Adrenal gland (tissue), 5 donors: ENCODE results near the gene LARP1.

Experiments
- POLR2A ChIP-seq, 2 donors: fragments of 450-650 bp; IDR thresholded peaks; one replicate each; pipeline ENCODE4 v1.6.1; 2017; ENCODE audit warnings: antibody characterized with exemption in 2 of 2, mild to moderate bottlenecking in 2 of 2, moderate library complexity in 1 of 2
- TF ChIP-seq, protein P1 (sequence below), 6 experiments: fragments of 450-650 bp in 4 of 6; fragments of 200-600 bp in 2 of 6; sonication (generic) in 1 of 6; IDR thresholded peaks; 1 replicate in 5 of 6; 2 replicates in 1 of 6; pipeline versions ENCODE4 v1.5.1 to v1.8.0; 2016 to 2021; ENCODE audit warnings: antibody characterized with exemption in 6 of 6, mild to moderate bottlenecking in 2 of 6, moderate library complexity in 1 of 6
- donor health status: DM: no; HTN: no; CAD: no.

DNA sequence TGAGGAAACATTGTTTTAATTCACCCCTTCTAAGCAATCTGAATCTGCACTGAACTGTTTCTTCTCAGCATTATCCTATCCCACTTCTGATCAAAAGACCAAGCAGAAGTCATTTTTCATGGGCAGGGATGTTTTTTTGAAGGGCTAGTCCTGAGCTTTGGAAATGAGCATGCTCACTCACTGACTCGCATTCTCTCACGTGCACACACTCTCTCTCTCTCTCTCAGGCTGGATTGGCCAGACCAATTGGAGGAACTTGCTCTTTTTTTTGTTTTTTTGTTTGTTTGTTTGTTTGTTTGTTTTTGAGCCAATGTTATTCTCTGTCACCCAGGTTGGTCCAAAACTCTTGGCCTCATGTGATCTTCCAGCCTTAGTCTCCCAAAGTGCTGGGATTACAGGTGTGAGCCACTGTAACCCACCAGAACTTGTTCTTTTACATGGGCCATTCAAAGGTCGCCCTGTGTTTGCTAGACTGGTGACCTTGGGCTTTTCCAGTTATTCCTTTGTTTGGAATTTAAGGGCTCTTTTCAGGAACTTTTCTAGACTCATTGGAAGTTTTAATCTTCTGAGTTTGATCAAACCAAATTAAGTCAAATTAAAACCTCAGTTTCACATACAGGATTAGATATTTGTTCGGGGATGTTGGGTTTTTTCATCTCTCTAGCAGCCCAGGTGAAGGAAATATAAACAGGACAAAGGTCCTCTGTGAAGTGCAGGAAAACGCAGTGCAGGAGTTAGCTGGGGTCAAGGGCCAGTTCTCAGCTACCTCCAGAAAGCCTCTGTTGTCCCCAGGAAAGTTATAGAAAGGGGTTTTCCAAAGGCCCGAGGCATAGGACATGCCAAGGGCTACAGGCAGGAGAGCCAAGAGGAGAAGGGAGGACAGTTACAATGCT lies 82.1 kb downstream of the LARP1 start:
- TF ChIP-seq, protein P1, sequence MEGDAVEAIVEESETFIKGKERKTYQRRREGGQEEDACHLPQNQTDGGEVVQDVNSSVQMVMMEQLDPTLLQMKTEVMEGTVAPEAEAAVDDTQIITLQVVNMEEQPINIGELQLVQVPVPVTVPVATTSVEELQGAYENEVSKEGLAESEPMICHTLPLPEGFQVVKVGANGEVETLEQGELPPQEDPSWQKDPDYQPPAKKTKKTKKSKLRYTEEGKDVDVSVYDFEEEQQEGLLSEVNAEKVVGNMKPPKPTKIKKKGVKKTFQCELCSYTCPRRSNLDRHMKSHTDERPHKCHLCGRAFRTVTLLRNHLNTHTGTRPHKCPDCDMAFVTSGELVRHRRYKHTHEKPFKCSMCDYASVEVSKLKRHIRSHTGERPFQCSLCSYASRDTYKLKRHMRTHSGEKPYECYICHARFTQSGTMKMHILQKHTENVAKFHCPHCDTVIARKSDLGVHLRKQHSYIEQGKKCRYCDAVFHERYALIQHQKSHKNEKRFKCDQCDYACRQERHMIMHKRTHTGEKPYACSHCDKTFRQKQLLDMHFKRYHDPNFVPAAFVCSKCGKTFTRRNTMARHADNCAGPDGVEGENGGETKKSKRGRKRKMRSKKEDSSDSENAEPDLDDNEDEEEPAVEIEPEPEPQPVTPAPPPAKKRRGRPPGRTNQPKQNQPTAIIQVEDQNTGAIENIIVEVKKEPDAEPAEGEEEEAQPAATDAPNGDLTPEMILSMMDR (IDR thresholded peaks at IDR 0.05): no peak
- no peak for TF ChIP-seq POLR2A (IDR thresholded peaks at IDR 0.05)
